Kidney (tissue), 14 donors: ENCODE measurements around the gene ZFX. TPM values are rescaled to one million over a fixed set of nuclear protein-coding genes. Genes with fewer than 3 reads are reported as not detected.
"Not testable (repeated sequence)": the region's sequence is repeated elsewhere in the genome, so short reads cannot be mapped to it uniquely, and the experiment has no call there.

Experiments used
- DNase-seq, 5 donors: peaks; one replicate each; pipeline ENCODE4 v3.0.0-alpha.2; 2013 to 2020
- FAIRE-seq: peaks from 2 replicates; lab custom pipeline; 2012; peaks lifted over from hg19 to GRCh38; lab: Jason Lieb, UNC
- H3K27ac ChIP-seq, 2 donors: one replicate each; pipeline ENCODE4 v1.7.0; 2013; ENCODE audit warnings: low read depth in 2 of 2, low read length in 2 of 2, inconsistent platforms in 1 of 2
- H3K27me3 ChIP-seq: one replicate; pipeline ENCODE4 v1.7.1; 2013; ENCODE audit warnings: low read length, inconsistent platforms; ENCODE audit not compliant: control insufficient read depth, insufficient read depth
- H3K36me3 ChIP-seq, 3 donors: one replicate each; pipeline versions ENCODE4 v1.7.0 to v1.7.1; 2013; ENCODE audit warnings: low read length in 3 of 3, control low read depth in 1 of 3, inconsistent platforms in 1 of 3; ENCODE audit not compliant: insufficient read depth in 3 of 3, control insufficient read depth in 2 of 3
- H3K4me1 ChIP-seq, 3 donors: one replicate each; pipeline versions ENCODE4 v1.7.0 to v1.7.1; 2013; ENCODE audit warnings: low read length in 3 of 3, inconsistent platforms in 1 of 3, low read depth in 1 of 3; ENCODE audit not compliant: control insufficient read depth in 2 of 3, insufficient read depth in 2 of 3
- H3K4me3 ChIP-seq, 3 donors: one replicate each; pipeline versions ENCODE4 v1.7.0 to v1.8.1; 2013; ENCODE audit warnings: low read length in 3 of 3, control low read depth in 1 of 3, inconsistent platforms in 1 of 3
- H3K9ac ChIP-seq, 3 donors: one replicate each; pipeline versions ENCODE4 v1.7.0 to v1.7.1; 2013; ENCODE audit warnings: low read length in 3 of 3, control low read depth in 1 of 3, inconsistent platforms in 1 of 3
- H3K9me3 ChIP-seq, 3 donors: one replicate each; pipeline versions ENCODE4 v1.7.0 to v1.7.1; 2013; ENCODE audit warnings: low read length in 3 of 3, control low read depth in 1 of 3, inconsistent platforms in 1 of 3; ENCODE audit not compliant: control insufficient read depth in 2 of 3, insufficient read depth in 1 of 3
- intact Hi-C: fragments of 100-400 bp; cut with DNase I; formaldehyde crosslinking; loops from one replicate; pipeline ENCODE4 v1.11.1; 2022
- polyA plus RNA-seq: library from polyadenylated mRNA; stranded (reverse); fragments of 350-450 nt; fragmentation: Illumina TruSeq; extraction: RNeasy Lipid Tissue Mini Kit (QIAGEN cat#74804); gene quantifications from one replicate; pipeline ENCODE4 v1.2.3, GENCODE V29; 2014; ENCODE audit warnings: low read depth, low replicate concordance; ENCODE audit not compliant: insufficient read depth
- total RNA-seq: library from RNA; stranded (reverse); fragmentation: NEBNext Ultra II Directional; extraction: Animal tissue kit (Norgen Biotek cat#: 25700); gene quantifications from one replicate; pipeline ENCODE4 v1.2.1, GENCODE V29; 2021
- TF ChIP-seq, protein P1 (sequence below): IDR thresholded peaks from 3 replicates; pipeline ENCODE4 v1.5.1; 2012; ENCODE audit warnings: mild to moderate bottlenecking, moderate library complexity, borderline replicate concordance; ENCODE audit not compliant: insufficient read depth; ENCODE audit errors: extremely low read depth
- donor health status: control.
- donor health status: control.
- donor health status: control.
- donor health status: control.
- donor health status: control.
- donor health status: DM: yes; HTN: yes; CAD: no.
- donor health status: Normal renal cell carcinoma (clear cell type).

The ZFX gene
- total and polyA plus RNA-seq, 2 donors from 2014 or later = 5.0 to 58.3 TPM

- DNase-seq = no peak
- Histone ChIP-seq H3K4me1 (no peaks in the 10 kb centered on the region), H3K4me3 (no peak overlapping the region), H3K9ac (no peak overlapping the region), H3K36me3 (no peaks in the 10 kb centered on the region), H3K27ac (no peak overlapping the region), H3K27me3 (peaks cover 2% of the 10 kb centered on the region), H3K9me3 (no peaks in the 10 kb centered on the region)
- intact Hi-C loops = no loop called here
- FAIRE-seq = no peak
- TF ChIP-seq, protein P1, sequence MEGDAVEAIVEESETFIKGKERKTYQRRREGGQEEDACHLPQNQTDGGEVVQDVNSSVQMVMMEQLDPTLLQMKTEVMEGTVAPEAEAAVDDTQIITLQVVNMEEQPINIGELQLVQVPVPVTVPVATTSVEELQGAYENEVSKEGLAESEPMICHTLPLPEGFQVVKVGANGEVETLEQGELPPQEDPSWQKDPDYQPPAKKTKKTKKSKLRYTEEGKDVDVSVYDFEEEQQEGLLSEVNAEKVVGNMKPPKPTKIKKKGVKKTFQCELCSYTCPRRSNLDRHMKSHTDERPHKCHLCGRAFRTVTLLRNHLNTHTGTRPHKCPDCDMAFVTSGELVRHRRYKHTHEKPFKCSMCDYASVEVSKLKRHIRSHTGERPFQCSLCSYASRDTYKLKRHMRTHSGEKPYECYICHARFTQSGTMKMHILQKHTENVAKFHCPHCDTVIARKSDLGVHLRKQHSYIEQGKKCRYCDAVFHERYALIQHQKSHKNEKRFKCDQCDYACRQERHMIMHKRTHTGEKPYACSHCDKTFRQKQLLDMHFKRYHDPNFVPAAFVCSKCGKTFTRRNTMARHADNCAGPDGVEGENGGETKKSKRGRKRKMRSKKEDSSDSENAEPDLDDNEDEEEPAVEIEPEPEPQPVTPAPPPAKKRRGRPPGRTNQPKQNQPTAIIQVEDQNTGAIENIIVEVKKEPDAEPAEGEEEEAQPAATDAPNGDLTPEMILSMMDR = no peak
These were observed 12.3 kb upstream of the ZFX start for GRCh38 chrX:24137192-24137591.

- H3K27me3 ChIP-seq, intact Hi-C loops, H3K27ac ChIP-seq, FAIRE-seq, H3K36me3 ChIP-seq, H3K9ac ChIP-seq, DNase-seq, H3K4me3 ChIP-seq, H3K4me1 ChIP-seq, H3K9me3 ChIP-seq: not testable (repeated sequence)
These were observed 5.5 kb upstream of the ZFX start for GRCh38 chrX:24143982-24144381.

GRCh38 chrX:24144528-24144927 is 5.0 kb upstream of the ZFX start:
- Histone ChIP-seq H3K27me3 (no peaks in the 10 kb centered on the region), H3K9ac (no peak overlapping the region), H3K27ac (no peak overlapping the region), H3K36me3 (no peaks in the 10 kb centered on the region), H3K4me1 (peaks cover 0 to 10% (median 3%) of the 10 kb centered on the region in 3 donors), H3K4me3 (no peak overlapping the region), H3K9me3 (no peaks in the 10 kb centered on the region)
- TF ChIP-seq, protein P1 = no peak
- DNase-seq (no peak), FAIRE-seq (no peak)
- intact Hi-C loops = no loop called here

GRCh38 chrX:24145303-24146186 is 4.0 kb upstream of the ZFX start:
- TF ChIP-seq, protein P1 = no peak
- H3K9ac ChIP-seq = no peak overlapping the region
- no peak overlapping the region for H3K4me3 ChIP-seq
- peaks cover 0 to 10% (median 3%) of the 10 kb centered on the region in 3 donors for H3K4me1 ChIP-seq
- no peak for FAIRE-seq
- no peaks in the 10 kb centered on the region for H3K36me3 ChIP-seq
- intact Hi-C loops = no loop called here
- no peak overlapping the region for H3K27ac ChIP-seq
- H3K9me3 ChIP-seq = no peaks in the 10 kb centered on the region
- H3K27me3 ChIP-seq = no peaks in the 10 kb centered on the region
- DNase-seq = no peak
